Measurements from ENCODE around the gene SPRED2.

The SPRED2 gene

DNA sequence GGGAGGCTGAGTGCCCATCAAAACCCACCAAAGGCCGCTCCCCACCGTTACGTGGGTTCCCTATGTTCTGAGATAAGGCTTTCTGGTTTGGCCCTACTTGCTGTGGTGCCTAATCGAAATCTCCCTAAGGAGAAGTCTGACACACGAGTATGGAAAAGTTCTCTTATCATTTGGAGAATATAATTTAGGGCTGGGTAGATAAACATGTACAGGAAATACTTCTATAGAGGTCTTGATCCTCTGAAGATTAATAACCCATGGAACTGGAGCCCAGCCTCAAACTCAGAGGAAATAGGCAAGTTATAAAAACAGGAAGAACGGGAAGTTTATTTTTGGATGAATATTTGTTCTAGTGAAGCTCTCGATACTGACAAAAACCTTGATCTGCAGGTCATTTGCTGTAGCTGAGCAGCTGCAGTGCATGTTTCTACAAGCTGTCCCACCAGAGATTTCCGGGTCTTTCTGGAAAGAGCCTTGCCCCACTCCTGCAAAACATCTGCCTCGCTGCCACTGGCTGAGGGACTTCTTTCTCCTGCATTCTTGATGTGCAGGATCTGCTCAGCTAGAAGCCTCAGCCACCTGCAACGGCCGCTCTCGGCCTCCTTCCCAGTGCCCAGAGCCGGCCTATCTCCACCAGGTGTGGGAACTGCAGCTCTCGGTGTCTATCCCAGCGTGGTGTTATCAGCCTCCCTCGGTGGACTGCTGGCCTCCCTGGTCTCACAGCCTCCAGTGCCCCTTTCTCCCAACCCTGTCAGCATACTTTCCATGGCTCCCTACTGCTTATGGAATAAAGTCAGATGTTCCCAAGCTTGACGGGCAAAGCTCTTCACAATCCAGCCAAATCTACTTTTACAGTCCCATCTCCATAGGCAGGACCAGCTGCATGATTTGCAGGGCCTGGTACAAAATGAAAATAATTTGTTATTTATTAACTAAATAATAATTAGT is 48.6 kb downstream of the SPRED2 start:
- peak in 1 of 4 experiments; percentile 40 for DNase-seq

DNA sequence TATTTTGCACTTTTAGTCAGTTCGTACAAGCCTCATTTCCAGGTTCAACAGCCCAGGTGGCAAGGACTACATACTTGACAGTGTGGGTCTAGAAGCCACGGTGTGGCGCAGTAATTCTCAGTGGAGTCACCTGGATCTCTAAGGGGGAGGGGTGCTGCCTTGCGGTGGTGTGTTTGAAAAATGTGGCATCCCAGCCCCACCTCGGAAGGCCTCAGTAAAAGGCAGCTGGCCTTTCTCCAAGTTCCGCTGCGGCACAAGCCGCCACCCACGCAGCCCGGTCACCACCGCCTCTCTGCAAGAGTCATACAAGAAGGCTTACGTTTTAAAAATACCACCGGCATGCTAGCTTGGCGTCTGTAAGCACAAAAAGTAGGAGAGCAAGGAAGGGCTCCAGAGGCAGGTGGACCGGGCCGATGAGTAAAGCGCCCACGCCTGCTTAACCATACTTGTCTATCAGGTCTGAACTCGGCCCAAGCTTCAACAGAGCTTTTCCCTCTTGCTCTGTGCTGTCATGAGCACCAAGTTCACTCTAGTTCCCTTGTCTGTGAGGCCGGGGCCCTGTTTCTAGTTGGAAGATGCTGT is 49.5 kb downstream of the SPRED2 start:
- DNase-seq = peak; percentile 91 to 95 (median 94)

DNA sequence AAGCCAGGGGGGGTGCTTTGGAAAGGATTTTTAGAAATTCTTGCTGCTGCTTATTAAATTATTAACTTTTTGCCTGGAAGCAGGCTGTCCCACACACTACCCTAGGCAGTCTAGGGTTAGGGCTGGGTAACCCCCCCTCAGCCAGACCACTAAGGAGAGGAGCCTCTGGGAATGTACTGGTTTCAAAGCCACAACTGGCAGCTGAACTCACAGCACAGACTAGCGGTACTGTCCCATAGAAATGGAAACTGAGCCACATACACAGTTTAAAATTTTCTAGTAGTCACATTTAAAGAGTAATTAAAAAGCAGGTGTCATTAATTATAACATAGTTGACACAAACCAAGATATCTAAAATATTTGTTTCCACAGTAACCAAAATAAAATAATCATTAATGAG is 50.1 kb downstream of the SPRED2 start:
- DNase-seq = no peak

DNA sequence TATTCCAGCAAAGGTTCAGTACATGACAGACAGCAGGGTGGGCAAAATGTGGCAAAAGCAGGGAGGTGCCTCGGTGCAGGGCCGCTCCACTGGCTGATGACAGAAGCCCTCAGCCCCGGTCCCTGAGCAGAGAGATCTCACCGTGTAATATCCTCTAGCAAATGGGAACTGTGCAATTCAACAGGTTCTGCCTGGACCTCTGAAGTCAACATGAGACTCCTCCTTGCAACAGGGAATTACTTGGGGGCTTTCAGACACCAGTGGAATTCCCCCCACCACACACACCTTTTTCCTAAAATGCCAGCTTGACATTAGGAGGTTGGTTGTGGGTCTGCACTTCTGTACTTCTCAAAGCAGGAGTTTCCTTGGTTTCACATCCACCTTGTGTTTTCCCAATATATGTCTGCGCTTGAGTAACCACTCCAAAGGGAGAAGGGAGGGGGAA is 50.8 kb downstream of the SPRED2 start:
- DNase-seq = peak in 3 of 4 experiments; percentile 38 to 49 (median 41)

DNA sequence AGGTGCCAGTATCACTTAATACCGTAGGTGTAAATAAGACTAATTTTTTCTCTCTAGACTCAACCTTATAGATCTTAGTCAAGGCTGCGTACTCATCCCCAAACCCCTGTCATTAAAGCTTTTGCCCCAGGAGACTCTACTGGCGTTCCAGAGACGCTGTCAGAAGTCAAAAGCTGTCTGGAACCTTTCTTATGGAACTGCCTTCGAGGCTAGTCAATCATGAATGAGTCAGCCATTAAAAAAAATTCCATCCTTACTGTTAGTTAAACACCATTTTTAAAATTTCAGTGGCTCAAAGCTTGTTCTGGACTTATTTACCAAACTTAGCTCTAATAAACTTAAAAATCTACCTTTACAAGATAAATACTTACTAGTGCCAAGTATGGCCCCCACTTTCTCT is 52.1 kb downstream of the SPRED2 start:
- no peak for DNase-seq

DNA sequence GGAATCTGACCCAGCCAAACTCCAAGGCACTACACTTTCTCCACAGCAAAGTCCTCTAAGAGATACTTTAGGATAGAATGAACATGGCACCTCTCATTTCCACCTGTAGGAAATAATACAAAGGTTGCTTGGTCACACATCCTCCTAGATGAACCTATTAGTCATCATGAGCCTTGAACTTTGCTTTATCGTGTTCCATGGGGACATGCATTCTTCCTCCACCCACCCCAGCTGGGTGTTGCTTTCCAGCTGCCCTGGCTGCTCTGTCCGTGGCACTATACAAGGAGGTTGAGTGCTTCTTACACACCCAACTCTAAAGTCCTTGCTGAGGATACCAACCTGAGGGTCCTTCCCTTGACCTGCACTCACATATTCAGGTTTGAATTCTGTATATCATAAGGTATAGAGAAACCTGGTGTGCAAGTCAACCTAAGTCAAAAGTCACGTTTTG is 52.7 kb downstream of the SPRED2 start:
- no peak for DNase-seq

DNA sequence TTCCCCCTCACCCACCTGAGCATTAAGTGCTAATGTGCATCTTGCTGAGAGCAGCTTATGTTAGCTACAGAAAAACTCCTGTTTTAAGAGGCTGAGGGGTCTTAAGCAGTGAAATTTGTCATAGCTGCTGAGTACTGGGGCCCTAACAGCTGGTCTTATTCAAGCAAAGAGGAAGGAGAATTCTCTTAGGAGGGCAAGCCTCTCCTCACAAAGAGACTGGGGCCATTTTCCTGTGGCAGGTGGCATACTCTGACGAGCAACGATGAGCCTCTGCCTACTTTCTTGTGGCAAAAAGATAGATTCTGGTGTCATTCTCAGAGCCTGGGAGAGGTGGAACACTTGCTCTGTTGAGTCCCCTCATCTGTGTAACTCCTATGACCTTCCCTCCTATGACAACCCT is 53.2 kb downstream of the SPRED2 start:
- no peak for DNase-seq

DNA sequence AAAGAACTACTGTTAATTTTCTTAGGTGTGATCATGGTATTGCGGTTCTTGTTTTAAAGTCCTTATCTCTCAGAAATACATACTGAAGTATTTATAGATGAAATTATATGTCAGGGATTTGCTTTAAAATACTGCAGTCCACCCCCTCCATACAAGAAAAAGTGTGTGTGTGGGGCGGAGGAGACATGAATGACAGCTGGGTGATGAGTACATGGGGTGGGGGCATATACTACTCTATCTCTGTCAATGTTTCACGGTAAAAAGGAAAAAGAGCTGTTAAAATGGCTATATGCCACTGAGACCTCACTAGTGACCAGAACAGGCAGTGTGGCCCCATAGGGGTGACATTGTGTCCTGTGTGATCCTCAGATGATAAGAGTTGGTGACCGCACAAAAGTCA is 54.1 kb downstream of the SPRED2 start:
- DNase-seq = no peak

DNA sequence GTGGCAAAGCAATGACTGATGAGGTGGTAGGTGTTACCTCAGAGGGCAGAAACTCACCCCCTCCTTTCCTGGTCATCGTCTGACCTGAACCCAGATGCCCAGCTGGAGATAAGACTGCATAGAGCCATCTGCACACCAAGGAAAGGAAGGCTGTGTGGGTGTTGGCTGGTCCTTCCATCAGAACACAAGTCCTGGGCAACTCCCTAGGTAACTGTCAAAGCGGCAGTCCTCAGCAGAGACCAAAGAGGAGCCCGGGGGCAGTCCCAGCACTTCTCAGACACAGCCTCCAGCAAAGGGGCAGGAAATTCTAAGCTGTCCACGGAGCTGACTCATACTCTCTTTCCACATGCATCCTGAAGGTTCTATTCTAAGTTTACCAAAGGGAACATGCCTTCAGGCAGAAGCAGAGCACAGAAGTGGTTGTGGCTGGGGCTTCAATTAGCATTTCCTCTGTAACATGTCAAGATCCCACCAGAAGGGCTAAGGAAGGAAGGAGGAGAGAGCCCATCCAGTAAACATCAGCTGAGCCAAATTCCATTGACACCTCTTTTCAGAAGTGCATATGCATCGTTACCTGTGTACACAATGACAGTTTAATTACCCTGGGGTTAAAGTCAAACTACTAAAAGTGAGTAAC is 54.7 kb downstream of the SPRED2 start:
- DNase-seq = peak; percentile 69 to 86 (median 80)

DNA sequence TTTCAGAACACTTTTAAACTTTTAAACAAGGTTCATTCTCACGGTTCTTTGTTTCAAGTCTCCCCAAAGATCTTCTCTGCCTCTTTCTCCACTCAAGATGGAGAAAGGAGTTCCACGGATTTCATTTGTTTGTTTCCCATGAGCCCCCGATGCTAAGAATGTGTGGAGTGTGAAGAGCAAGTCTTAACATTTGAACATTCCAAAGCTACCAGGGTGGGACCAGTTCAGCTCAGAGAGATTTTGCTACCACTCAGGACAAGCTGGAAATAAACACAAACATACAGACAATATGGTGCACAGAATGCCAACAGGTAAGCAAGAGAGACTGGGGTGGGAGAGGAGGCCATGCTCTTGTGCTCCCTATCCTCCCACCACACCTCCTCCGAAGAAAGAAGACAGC is 56.7 kb downstream of the SPRED2 start:
- no peak for DNase-seq

DNA sequence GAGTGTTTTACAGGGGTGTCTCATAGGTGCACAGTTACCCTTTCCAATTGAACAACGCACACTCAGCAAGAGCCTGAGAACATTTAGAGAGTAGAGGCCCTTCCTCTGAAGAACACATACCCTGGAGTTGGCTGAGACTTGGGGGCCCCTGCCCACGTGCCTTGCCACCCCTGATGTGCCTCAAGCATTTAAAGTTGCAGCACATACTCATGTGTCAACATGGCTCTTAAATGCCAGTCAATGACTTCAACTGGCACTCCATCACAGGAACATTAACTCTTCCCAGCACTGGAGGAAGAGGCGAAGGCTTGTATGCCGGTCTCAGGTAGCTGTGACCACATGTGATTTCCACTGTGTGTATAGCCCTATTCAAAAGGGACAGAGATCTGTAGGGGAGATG is 57.4 kb downstream of the SPRED2 start:
- DNase-seq = no peak

DNA sequence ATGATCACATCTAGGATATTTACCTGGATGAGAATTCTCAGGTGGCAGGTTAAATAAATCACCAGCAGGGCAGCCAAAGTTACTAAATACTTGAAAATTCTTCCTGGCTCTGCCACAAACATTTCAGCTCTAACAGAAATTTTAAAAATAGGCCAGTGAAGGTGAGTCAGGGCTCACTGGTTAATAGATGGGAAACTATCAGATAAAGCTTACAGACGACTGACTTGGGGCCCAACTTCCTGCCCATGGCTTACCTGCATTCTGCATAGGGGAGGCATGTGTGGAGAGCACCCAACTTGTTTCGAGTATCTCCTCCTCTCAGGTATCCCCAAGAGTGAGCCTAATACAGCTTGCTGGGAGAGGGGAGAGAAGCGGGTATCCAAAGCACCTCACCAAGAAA is 57.8 kb downstream of the SPRED2 start:
- DNase-seq = no peak

DNA sequence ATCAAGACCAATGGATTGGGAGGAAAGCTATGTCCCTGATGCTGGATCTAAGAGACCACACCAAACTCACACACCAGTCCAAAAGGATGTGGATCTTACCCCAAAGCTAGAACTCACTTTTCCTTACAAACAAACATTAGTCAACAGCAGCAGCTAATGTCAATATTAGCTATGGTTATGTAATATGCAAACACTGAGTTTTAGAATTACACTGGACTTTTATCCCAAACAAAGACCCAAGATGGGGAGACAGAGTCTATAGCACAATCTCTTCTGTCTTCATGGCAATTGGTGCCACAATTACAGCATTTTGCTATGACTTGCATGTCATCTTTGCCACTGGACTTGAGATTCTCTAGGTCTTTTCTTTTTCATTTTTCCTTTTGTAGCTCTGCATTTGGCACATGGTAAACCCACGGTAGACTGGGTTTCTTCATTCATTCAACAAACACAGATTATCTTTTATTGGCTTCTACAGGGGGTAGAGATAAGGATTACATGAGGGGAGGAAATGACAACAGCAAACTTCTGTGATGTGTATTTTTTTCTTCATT is 59.0 kb downstream of the SPRED2 start:
- no peak for DNase-seq

DNA sequence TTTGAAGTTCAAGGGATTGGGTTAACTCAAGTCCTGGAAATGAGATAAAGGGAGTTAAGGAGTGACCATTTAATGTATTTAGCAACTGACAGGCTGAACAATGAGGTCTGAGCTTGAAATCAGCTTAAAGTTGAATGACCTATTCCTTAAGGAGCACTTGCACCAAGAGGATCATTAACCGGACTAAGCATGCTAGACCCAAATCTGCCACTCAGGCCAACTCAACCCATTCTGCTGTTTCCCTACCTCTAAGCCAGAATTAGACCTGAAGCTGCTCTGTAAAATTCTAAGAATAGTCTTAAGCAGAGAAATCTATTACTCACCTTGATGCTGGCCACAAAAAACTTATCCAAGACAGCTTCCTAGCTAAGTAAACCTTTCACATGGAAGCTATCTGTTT is 59.8 kb downstream of the SPRED2 start:
- no peak for DNase-seq

DNA sequence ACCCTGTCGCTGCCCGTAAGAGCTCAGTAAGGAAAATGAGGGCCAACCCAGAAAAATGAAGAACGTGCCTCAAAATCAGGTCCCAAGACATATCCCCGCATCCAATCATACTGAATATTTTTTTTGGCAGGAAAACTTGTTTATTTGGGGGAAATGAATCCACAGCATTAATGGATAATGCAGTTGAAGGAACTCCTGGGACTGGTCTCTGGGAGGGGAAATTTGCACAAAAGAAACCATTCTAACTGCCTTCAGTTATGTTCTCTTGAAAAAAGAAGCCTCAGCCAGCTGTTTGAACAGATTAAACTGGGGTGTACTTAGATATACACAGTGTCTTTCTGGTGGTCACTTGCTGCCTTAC is 61.3 kb downstream of the SPRED2 start:
- no peak for DNase-seq

DNA sequence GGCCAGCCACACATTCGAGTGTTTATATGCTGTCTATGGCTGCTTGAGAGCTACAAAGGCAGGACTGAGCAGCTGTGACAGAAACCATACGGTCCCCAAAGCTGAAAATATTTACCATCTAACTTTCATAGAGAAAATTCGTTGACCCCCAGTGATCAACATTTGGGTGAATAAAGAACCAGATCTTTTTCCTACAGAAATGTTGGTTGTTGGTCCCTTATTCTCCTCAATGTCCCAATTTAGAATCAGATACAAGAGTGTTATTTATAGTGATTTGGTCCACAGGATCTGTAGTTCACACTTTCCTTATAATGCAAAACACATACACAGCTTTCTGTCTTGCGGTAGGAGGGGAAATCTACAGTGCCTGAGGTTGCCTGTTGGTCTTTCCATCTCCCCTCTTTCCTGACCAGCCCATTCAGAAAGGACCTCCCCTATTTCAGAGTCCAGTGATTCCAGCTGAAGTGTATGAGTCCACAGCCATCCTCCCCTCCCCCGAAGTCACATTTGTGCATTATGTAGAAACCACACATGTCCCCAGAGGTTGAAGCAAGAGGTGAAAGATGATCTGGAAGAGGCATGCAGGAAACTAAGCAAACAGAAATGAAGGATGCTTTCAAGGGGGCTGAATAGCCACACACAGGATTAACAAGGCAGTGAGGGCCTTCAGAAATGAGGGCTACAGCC is 61.9 kb downstream of the SPRED2 start:
- no peak for DNase-seq

DNA sequence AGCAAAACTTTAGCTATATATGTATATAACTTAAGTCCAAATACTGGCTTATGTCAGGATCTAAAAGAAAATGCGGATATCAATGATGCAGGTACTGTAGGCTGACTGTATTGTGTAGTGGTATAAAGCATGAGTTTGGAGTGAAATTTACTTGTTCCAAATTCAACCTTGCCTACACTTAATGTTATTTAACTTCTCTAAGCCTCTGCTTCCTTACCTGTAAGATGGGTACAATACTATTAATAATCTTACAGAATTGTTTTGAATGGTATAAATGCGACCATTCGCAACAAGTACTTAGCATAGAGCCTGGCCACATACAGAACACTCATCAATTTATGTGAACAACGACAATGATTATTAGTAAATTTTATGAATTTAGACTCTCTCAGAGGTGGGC is 62.4 kb downstream of the SPRED2 start:
- DNase-seq = no peak

DNA sequence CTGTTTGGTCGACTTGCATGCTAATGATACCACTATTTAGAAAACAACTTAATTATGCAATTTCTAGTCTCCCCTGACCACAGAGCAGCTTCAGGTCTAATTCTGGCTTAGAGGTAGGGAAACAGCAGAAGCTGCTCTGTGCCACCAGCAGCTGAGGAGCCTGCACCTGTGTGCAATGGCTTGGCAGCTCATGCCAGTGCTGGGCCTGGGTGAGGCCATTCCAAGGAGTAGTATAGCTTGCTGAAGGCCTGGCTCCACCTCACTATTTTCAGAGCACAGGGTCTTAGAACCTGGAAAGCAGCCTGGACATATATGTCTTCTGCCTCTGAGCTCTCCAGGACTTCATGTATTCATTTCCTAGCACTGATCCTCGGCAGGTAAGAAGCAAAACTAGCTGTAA is 62.8 kb downstream of the SPRED2 start:
- no peak for DNase-seq

DNA sequence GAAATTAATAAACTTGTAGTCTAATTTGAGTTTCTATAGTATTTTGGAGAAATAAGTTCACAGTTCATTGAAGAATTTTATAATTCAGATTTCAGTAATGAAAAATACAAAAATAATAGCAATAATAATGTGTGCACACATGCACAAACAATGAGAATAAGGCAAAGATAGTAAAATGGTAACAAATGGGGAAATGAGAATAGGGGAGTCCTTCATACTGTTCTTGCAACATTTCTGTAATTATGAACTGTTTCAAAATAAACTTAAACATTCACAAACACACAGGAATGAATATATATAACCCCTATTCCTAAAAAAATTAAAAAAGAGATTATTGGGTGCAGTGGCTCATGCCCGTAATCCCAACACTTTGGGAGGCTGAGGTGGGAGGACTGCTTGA is 63.9 kb downstream of the SPRED2 start:
- DNase-seq = peak in 2 of 4 experiments; percentile 38 to 53

DNA sequence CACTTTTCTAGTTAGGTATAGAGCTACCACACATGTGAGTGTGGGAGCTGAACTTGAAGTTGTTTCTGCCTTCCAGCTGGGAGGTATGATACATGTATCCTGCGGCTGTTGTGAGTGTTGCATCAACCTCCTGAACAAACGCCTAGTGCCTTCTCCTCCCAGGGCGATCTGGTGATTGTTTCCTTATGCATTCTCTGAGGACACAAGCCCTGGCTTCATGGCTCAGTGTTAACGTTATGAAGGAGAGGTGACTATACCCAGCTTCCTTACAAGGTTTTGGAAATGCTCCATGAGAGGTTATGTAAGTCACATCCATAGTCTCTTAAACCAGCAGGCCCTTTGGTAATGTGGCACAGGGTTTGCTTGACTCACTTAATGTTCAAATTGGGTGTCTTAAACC is 64.9 kb downstream of the SPRED2 start:
- DNase-seq = peak; percentile 70 to 93 (median 78)

DNA sequence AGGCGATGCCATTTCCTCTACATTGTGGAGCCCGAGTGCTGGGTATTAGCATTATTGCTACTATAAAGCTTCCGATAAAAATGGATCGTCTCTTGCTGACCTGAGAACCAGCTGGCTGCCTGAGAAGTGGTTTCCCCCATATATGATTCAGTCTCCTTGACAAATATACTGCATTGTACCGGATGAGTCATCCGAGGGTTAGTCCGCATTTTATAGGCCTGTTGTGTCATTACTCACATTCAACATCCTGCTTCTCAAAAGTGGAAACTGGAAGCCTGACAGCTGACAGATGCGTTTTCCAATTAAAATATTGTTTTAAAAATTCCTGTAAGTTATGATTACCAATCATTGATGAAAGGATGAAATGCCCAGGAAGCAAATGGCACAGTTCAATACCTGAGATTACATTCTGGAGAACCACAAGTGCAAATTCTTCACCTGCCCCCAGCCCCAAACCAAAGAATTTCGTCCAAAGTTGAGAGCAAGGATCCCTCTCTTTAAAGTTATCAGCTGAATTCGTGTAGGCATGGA is 65.7 kb downstream of the SPRED2 start:
- peak; percentile 77 to 94 (median 85) for DNase-seq

DNA sequence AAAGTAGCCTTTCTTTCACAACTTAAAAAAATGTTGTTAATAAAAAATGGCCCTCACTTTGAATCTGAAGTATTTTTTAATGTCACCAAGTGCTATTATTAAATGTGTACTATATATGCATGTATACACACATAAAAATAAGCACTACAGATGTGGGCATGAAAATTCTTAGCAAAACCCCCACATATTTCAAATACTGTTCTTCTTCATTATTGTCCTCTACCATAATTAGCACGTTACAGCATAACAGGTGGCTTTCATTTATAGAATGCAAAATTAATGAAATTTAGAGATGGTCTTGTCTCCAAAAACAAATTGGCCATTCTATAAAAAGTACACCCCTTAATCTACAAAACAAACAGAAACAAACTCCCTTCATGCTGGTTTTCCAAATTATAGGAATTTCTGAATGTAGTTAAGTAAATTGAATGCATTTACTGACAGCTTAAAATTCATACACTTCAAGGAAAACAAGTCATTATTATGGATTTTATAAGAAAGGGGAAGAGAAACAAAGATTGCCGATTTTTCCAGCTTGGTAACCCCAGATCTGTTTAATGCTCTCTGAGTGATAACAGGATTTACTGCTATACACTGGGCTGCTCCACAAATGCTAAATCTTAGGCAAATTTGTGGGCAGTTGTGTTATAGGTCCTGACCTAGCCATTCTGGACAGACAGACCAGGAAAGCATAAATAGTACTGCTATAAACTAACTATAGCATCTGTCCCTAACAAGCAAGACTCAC is 67.2 kb downstream of the SPRED2 start:
- DNase-seq = peak in 2 of 4 experiments; percentile 32 to 37

All from suppressor macrophage (primary cell).